ELF-1 (cell line): Measurements from ENCODE around the gene DLGAP4.
"Not testable (repeated sequence)": the region's sequence is repeated elsewhere in the genome, so short reads cannot be mapped to it uniquely, and the experiment has no call there.

Source experiments
- DNase-seq: peaks from one replicate; pipeline ENCODE4 v3.0.0-alpha.2; 2016; ENCODE audit warnings: low read depth, low spot score

The DLGAP4 gene

GRCh38 chr20:36499211-36499610, 193.1 kb downstream of the DLGAP4 start:
- DNase-seq: no peak

DNA sequence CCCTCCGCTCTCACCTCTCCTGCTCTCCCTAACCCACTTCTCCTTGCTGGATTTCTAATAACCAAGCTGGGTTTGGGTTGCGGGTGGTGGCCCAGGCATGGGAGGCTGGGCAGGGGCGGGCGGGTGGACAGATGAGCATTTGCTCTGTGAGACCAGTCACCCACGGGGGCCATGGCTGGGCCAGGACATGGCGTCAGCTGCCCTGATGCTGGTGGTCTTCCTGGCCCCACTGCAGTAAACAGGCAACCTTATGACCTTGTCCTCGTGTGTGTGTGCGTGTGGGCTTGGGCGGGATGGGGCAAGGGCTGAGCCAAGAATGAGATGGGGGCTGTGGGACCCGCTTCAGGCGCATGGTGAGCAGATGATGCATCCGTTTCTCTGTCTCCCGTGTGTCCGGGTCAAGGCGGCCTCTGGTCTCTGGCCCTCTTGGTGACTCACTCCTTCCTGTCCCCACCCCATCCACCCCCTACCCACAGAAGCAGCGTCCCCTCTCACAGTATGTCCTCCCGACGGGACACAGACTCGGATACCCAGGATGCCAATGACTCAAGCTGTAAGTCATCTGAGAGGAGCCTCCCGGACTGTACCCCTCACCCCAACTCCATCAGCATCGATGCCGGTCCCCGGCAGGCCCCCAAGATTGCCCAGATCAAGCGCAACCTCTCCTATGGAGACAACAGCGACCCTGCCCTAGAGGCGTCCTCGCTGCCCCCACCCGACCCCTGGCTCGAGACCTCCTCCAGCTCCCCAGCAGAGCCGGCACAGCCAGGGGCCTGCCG, 193.8 kb downstream of the DLGAP4 start:
- DNase-seq: no peak

DNA sequence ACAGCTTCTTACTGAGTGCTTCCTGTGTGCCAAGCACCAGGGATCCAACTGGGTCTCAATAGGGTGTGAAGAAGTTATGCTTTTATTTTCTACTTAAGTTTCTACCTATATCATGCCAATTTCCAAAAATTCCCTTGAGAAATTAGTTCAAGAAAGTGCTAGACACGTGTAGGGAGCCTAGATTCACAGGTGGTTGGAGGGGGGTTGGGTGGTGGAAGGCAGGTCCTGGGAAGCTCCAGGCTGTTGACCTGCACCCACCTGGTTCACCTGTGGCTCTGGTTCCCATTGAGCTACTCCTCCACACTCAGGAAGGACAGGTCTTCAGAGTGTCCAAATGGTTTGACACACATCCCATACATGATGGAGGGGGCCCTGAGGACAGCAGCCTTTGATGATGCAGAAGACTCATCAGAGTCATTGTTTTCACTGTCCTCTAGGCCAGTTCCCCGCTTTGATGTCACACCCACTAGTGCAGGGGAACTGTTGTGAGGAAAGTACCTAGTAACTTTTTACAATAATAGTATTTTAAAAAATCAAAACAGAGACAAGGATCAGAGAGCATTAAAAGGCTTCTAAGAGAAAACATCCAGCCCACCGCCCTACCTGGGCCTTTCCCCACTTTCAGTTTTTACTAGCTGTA, 195.3 kb downstream of the DLGAP4 start:
- DNase-seq: no peak

- DNase-seq: no peak
Measured at GRCh38 chr20:36504295-36504694, 198.2 kb downstream of the DLGAP4 start.

- no peak for DNase-seq
Measured at GRCh38 chr20:36506253-36506652, 200.1 kb downstream of the DLGAP4 start.

GRCh38 chr20:36507746-36508145, 201.6 kb downstream of the DLGAP4 start:
- DNase-seq: no peak

GRCh38 chr20:36519012-36519719, 213.0 kb downstream of the DLGAP4 start:
- no peak for DNase-seq

- DNase-seq: no peak
Measured at GRCh38 chr20:36519944-36520343, 213.8 kb downstream of the DLGAP4 start.

- no peak for DNase-seq
Measured at GRCh38 chr20:36521526-36521925, 215.4 kb downstream of the DLGAP4 start.

DNA sequence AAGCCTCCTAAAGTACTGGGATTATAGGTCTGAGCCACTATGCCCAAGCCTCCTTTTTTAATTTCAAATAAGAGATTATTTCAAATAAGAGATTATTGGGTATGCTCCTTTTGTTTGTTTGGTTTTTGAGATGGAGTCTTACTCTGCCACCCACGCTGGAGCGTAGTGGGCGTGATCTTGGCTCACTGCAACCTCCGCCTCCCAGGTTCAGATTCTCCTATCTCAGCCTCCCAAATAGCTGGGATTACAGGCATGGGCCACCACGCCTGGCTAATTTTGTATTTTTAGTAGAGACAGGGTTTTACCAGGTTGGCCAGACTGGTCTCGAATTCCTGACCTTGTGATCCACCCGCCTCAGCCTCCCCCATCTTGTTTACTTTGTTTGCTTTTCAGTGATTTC, 216.3 kb downstream of the DLGAP4 start:
- DNase-seq: not testable (repeated sequence)

- DNase-seq: no peak
Measured at GRCh38 chr20:36523341-36523740, 217.2 kb downstream of the DLGAP4 start.

GRCh38 chr20:36525620-36526365, 219.7 kb downstream of the DLGAP4 start:
- DNase-seq: no peak

DNA sequence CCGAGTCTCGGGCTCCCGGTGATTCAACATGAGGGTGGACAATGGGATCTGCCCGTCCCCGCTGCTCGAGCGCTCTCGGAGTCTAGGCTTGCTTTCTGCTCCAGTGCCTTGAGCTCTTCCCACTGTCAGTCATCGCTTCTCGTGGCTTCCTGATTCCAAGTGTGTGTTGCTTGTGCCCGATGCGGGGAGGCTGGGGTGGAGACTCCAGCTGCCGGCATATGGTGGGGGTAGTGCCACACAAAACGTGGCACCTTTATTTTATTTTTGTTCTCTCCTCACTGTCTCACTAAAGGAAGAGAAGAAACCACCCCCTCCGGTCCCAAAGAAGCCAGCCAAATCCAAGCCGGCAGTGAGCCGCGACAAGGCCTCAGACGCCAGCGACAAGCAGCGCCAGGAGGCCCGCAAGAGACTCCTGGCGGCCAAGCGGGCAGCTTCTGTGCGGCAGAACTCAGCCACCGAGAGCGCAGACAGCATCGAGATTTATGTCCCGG, 220.4 kb downstream of the DLGAP4 start:
- DNase-seq: no peak

DNA sequence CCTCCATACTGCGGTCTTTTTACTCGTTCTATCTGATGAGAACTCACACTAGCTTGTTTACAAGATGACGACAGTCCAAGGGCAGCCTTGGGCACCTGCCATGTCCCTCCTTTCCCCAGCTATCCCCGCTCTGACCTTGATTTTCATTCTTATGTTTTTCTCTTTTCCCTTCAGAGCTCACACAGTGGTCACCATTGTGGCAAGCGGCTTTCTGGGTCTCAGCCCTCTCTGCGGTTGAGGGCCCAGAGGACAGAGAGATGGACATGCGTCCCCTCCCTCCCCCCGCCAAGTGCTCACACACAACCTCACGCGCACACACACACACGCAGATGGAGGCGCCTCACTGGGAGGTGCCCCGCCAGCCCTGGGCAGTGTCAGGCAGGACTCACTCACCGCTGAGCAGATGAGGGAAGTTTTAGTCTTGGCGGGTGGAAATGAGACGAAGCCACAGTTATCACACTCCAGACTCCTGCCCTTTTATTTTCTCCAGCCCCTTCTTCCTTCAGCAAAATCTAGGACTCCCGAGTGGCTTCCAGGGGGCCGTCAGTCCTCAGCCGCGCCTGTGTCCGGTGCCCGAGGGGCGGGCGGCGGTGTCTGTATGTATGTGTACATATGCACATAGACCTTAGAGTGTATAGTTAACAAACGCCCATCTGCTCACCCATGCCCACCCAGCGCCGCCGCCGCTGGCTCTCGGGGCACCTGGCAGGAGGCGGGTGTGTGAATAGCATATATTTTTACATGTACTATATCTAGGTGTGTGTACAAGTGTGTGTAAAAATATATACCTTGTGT, 221.4 kb downstream of the DLGAP4 start:
- DNase-seq: no peak

- DNase-seq: no peak
Measured at GRCh38 chr20:36528176-36528874, 222.2 kb downstream of the DLGAP4 start.

DNA sequence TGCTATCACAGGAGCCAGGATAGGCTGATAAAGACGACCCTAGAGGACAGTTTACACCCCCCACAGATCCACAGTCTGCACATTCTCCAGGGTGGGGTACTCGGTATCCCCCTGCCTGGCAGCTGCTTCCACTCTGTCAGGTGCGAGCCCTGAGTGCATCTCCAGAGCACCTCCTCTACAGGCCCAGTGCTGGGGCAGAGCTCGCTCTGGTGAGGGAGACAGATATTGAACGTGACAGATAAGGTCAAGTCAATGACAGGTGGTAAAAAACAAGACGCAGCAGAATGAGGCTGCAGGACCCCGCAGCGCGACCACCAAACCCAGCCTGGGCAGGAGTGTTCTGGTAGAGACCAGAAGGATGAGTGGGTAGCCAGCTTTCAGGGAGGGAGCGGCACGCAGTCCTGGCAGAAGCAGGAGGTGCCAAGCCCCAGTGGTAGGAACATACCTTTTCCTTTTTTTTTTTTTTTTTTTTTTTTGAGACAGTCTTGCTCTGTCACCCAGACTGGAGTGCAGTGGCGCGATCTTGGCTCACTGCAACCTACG, 222.8 kb downstream of the DLGAP4 start:
- DNase-seq: no peak

- DNase-seq: no peak
Measured at GRCh38 chr20:36532388-36532787, 226.2 kb downstream of the DLGAP4 start.

DNA sequence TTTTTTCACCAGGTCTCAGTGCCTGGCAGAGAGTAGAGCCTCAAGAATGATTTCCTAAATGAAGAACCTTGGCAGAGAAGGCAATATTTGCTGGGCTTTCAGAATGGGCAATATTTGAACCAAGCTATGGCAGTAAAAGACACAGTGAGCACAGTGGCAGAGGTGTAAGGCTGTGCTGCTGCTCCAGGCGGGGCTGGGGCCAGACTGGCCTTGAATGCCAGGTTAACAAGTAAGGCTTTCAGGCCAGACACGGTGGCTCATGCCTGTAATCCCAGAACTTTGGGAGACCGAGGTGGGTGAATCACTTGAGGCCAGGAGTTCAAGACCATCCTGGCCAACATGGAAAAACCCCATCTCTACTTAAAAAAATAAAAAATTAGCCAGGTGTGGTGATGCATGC, 226.7 kb downstream of the DLGAP4 start:
- no peak for DNase-seq

- DNase-seq: no peak
Measured at GRCh38 chr20:36538026-36538722, 232.0 kb downstream of the DLGAP4 start.
